ENCODE results near the gene OAS1.

DNA sequence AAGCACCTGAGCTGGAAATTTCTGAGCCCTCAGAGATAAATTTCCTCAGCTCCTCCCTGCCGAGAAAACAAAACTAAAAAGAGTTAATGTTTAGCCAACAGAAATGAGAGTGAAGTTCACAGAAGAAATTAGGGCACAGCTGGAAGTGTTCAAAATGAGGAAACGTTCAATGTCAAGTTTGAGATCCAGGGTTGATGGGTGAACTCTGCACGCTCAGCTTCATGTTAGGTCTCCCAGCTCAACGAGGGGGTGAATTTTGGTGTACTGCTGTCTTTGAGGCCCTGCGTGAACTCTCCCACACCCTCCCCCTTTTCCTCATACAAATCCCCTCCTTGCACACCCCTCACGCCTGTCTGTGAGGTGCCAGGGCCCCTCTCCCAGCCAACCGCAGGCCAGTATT is 18.2 kb downstream of the OAS1 start:
- TF ChIP-seq POLR2A (IDR thresholded peaks at IDR 0.05; ENCODE audit: borderline replicate concordance, extremely low read depth, insufficient read depth, insufficient read length) (no peak), TCF7L2 (IDR thresholded peaks at IDR 0.05; ENCODE audit: borderline replicate concordance, extremely low read depth, insufficient read depth, insufficient read length) (no peak), CTCF (IDR thresholded peaks at IDR 0.05 in 2 of 3, conservative IDR thresholded peaks at IDR 0.05 in 1 of 3; ENCODE audit: borderline replicate concordance in 1 of 3, insufficient read depth in 1 of 3, low read depth in 2 of 3, low read length in 2 of 3) (no peak), POLR2AphosphoS5 (IDR thresholded peaks at IDR 0.05; ENCODE audit: low read depth, low read length) (no peak), EZH2phosphoT487 (IDR thresholded peaks at IDR 0.05; ENCODE audit: borderline replicate concordance) (no peak)
- TF ChIP-seq, protein P1, sequence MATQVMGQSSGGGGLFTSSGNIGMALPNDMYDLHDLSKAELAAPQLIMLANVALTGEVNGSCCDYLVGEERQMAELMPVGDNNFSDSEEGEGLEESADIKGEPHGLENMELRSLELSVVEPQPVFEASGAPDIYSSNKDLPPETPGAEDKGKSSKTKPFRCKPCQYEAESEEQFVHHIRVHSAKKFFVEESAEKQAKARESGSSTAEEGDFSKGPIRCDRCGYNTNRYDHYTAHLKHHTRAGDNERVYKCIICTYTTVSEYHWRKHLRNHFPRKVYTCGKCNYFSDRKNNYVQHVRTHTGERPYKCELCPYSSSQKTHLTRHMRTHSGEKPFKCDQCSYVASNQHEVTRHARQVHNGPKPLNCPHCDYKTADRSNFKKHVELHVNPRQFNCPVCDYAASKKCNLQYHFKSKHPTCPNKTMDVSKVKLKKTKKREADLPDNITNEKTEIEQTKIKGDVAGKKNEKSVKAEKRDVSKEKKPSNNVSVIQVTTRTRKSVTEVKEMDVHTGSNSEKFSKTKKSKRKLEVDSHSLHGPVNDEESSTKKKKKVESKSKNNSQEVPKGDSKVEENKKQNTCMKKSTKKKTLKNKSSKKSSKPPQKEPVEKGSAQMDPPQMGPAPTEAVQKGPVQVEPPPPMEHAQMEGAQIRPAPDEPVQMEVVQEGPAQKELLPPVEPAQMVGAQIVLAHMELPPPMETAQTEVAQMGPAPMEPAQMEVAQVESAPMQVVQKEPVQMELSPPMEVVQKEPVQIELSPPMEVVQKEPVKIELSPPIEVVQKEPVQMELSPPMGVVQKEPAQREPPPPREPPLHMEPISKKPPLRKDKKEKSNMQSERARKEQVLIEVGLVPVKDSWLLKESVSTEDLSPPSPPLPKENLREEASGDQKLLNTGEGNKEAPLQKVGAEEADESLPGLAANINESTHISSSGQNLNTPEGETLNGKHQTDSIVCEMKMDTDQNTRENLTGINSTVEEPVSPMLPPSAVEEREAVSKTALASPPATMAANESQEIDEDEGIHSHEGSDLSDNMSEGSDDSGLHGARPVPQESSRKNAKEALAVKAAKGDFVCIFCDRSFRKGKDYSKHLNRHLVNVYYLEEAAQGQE (IDR thresholded peaks at IDR 0.05; ENCODE audit: low read depth): no peak
